ENCODE results near the gene PICK1. TPM values are rescaled to one million over a fixed set of nuclear protein-coding genes. Genes with fewer than 3 reads are reported as not detected.

Gene PICK1
- total RNA-seq, result 22.0 TPM

GRCh38 chr22:38056969-38057891 is at the start of gene PICK1:
TSS of gene PICK1 (plus strand) at chr22:38057404. CDS start at chr22:38057810, 406 bp downstream.
- peak; percentile 95 for DNase-seq

GRCh38 chr22:38009000-38009806 is 48.0 kb upstream of the PICK1 start:
- DNase-seq, result no peak

GRCh38 chr22:38012604-38013072 is 44.6 kb upstream of the PICK1 start:
- no peak for DNase-seq

GRCh38 chr22:38014083-38014482 is 43.1 kb upstream of the PICK1 start:
- no peak for DNase-seq

- DNase-seq, result peak; percentile 82
Measured at GRCh38 chr22:38016182-38017151, 40.7 kb upstream of the PICK1 start.

GRCh38 chr22:38017272-38017920 is 39.8 kb upstream of the PICK1 start:
- peak; percentile 60 for DNase-seq

- DNase-seq, result no peak
Measured at GRCh38 chr22:38017939-38018885, 39.0 kb upstream of the PICK1 start.

GRCh38 chr22:38018938-38019827 is 38.0 kb upstream of the PICK1 start:
- no peak for DNase-seq

- DNase-seq, result no peak
Measured at GRCh38 chr22:38021206-38021605, 36.0 kb upstream of the PICK1 start.

GRCh38 chr22:38023045-38023444 is 34.2 kb upstream of the PICK1 start:
- no peak for DNase-seq

GRCh38 chr22:38025514-38025913 is 31.7 kb upstream of the PICK1 start:
- no peak for DNase-seq

- DNase-seq, result no peak
Measured at GRCh38 chr22:38026130-38027111, 30.8 kb upstream of the PICK1 start.

- DNase-seq, result peak; percentile 51
Measured at GRCh38 chr22:38027487-38027886, 29.7 kb upstream of the PICK1 start.

- no peak for DNase-seq
Measured at GRCh38 chr22:38028344-38029130, 28.7 kb upstream of the PICK1 start.

GRCh38 chr22:38029370-38029769 is 27.8 kb upstream of the PICK1 start:
- DNase-seq, result no peak

GRCh38 chr22:38029901-38030300 is 27.3 kb upstream of the PICK1 start:
- no peak for DNase-seq
